DMS53 treated with DMSO at 0.1 percent for 48 hours (cell line): ENCODE results near the gene CDH4.

Experiments
- DNase-seq: peaks from one replicate; lab custom pipeline; 2025; ENCODE audit not compliant: unreplicated experiment; lab: John Stamatoyannopoulos, UW

CDH4 gene

GRCh38 chr20:61697666-61698597 is 445.9 kb downstream of the CDH4 start:
- no peak for DNase-seq

GRCh38 chr20:61698598-61699494 is 446.8 kb downstream of the CDH4 start:
- DNase-seq: no peak

- DNase-seq: no peak
These were observed 447.7 kb downstream of the CDH4 start for GRCh38 chr20:61699495-61700374.

GRCh38 chr20:61700595-61701140 is 448.6 kb downstream of the CDH4 start:
- no peak for DNase-seq

GRCh38 chr20:61701401-61701800 is 449.3 kb downstream of the CDH4 start:
- no peak for DNase-seq

GRCh38 chr20:61701802-61702201 is 449.7 kb downstream of the CDH4 start:
- no peak for DNase-seq

- no peak for DNase-seq
These were observed 450.2 kb downstream of the CDH4 start for GRCh38 chr20:61702246-61702645.

GRCh38 chr20:61704661-61705060 is 452.6 kb downstream of the CDH4 start:
- DNase-seq: no peak

GRCh38 chr20:61705386-61706258 is 453.6 kb downstream of the CDH4 start:
- DNase-seq: no peak

- no peak for DNase-seq
These were observed 454.3 kb downstream of the CDH4 start for GRCh38 chr20:61706259-61706961.

GRCh38 chr20:61708891-61709290 is 456.8 kb downstream of the CDH4 start:
- DNase-seq: no peak

GRCh38 chr20:61710108-61710507 is 458.0 kb downstream of the CDH4 start:
- DNase-seq: no peak

GRCh38 chr20:61712688-61713087 is 460.6 kb downstream of the CDH4 start:
- no peak for DNase-seq

- DNase-seq: no peak
These were observed 466.4 kb downstream of the CDH4 start for GRCh38 chr20:61718361-61719005.

- DNase-seq: no peak
These were observed 467.8 kb downstream of the CDH4 start for GRCh38 chr20:61719691-61720347.

GRCh38 chr20:61720348-61720696 is 468.3 kb downstream of the CDH4 start:
- DNase-seq: no peak

GRCh38 chr20:61722146-61722678 is 470.2 kb downstream of the CDH4 start:
- DNase-seq: no peak
